CD1c-positive myeloid dendritic cell (primary cell): Measurements from ENCODE around the gene BMPR2.
"Not testable (repeated sequence)": the region's sequence is repeated elsewhere in the genome, so short reads cannot be mapped to it uniquely, and the experiment has no call there.

Experiments
- DNase-seq: peaks from one replicate; pipeline ENCODE4 v3.0.0-alpha.2; 2016; ENCODE audit errors: extremely low spot score

The BMPR2 gene

GRCh38 chr2:202452744-202453143 lies 76.6 kb downstream of the BMPR2 start:
- no peak for DNase-seq

GRCh38 chr2:202454536-202454935 lies 78.4 kb downstream of the BMPR2 start:
- no peak for DNase-seq

GRCh38 chr2:202455114-202455513 lies 79.0 kb downstream of the BMPR2 start:
- no peak for DNase-seq

- DNase-seq: no peak
Observed at GRCh38 chr2:202460119-202460518, 84.0 kb downstream of the BMPR2 start.

- no peak for DNase-seq
Observed at GRCh38 chr2:202479090-202479489, 103.0 kb downstream of the BMPR2 start.

GRCh38 chr2:202479610-202480009 lies 103.5 kb downstream of the BMPR2 start:
- no peak for DNase-seq

- no peak for DNase-seq
Observed at GRCh38 chr2:202486351-202486750, 110.2 kb downstream of the BMPR2 start.

GRCh38 chr2:202488671-202489070 lies 112.5 kb downstream of the BMPR2 start:
- no peak for DNase-seq

GRCh38 chr2:202490479-202490878 lies 114.4 kb downstream of the BMPR2 start:
- no peak for DNase-seq

- no peak for DNase-seq
Observed at GRCh38 chr2:202491514-202491913, 115.4 kb downstream of the BMPR2 start.

GRCh38 chr2:202494300-202495229 lies 118.4 kb downstream of the BMPR2 start:
- DNase-seq: no peak

- no peak for DNase-seq
Observed at GRCh38 chr2:202495230-202495604, 119.1 kb downstream of the BMPR2 start.

GRCh38 chr2:202496835-202497472 lies 120.8 kb downstream of the BMPR2 start:
- DNase-seq: not testable (repeated sequence)

- DNase-seq: not testable (repeated sequence)
Observed at GRCh38 chr2:202497473-202497866, 121.3 kb downstream of the BMPR2 start.

GRCh38 chr2:202499841-202500240 lies 123.7 kb downstream of the BMPR2 start:
- not testable (repeated sequence) for DNase-seq

- not testable (repeated sequence) for DNase-seq
Observed at GRCh38 chr2:202503276-202503675, 127.1 kb downstream of the BMPR2 start.

- DNase-seq: no peak
Observed at GRCh38 chr2:202508686-202509085, 132.6 kb downstream of the BMPR2 start.

- DNase-seq: no peak
Observed at GRCh38 chr2:202510911-202511310, 134.8 kb downstream of the BMPR2 start.

GRCh38 chr2:202512176-202512575 lies 136.0 kb downstream of the BMPR2 start:
- DNase-seq: no peak

GRCh38 chr2:202514732-202515131 lies 138.6 kb downstream of the BMPR2 start:
- no peak for DNase-seq

GRCh38 chr2:202519453-202519852 lies 143.3 kb downstream of the BMPR2 start:
- DNase-seq: no peak

GRCh38 chr2:202521470-202521869 lies 145.3 kb downstream of the BMPR2 start:
- no peak for DNase-seq

GRCh38 chr2:202529389-202529788 lies 153.3 kb downstream of the BMPR2 start:
- DNase-seq: no peak
